ENCODE measurements around the gene ADIG.

ADIG gene

DNA sequence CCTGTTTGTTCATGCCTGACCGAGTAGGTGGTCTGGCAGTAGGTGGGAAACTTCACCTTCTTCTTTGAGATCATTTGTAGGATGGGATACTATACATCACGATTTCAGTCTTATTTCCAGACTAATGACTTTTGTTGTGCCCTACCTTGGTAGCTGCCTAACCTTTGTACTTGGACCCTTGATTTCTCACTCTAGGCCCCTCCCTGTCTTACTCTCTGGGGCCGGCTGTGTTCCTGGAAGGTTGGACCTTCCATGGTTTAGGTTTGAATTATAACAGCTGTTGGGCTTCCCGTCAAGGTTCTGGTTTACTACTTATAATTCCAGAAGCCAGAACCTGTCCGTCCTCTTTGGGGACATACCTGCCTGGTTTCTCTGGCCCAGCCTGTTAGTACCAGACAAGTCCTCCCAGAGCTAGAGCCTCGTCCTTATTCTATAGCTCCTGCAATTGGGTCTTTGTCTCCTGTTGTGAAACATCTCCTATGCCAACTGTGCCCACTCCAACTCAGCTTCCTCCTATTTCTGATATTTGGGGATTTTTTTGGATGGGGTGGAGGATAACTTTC, 14.9 kb upstream of the ADIG start:
- Histone ChIP-seq H3K4me3 (ENCODE audit: low read depth, low read length) (no peak overlapping the region), H3K9me3 (ENCODE audit: control insufficient read depth, low read length) (no peaks in the 10 kb centered on the region), H2AFZ (no peak overlapping the region), H3K36me3 (ENCODE audit: control insufficient read depth, insufficient read depth, low read length) (no peaks in the 10 kb centered on the region), H3K27me3 (ENCODE audit: control insufficient read depth, insufficient read depth, low read length) (no peaks in the 10 kb centered on the region), H3K4me1 (no peaks in the 10 kb centered on the region), H3K79me2 (no peaks in the 10 kb centered on the region), H3K4me2 (ENCODE audit: low read length) (no peak overlapping the region), H3K9ac (no peak overlapping the region), H3K27ac (no peak overlapping the region)
- TF ChIP-seq, protein P1, sequence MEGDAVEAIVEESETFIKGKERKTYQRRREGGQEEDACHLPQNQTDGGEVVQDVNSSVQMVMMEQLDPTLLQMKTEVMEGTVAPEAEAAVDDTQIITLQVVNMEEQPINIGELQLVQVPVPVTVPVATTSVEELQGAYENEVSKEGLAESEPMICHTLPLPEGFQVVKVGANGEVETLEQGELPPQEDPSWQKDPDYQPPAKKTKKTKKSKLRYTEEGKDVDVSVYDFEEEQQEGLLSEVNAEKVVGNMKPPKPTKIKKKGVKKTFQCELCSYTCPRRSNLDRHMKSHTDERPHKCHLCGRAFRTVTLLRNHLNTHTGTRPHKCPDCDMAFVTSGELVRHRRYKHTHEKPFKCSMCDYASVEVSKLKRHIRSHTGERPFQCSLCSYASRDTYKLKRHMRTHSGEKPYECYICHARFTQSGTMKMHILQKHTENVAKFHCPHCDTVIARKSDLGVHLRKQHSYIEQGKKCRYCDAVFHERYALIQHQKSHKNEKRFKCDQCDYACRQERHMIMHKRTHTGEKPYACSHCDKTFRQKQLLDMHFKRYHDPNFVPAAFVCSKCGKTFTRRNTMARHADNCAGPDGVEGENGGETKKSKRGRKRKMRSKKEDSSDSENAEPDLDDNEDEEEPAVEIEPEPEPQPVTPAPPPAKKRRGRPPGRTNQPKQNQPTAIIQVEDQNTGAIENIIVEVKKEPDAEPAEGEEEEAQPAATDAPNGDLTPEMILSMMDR (IDR thresholded peaks at IDR 0.05), result no peak

DNA sequence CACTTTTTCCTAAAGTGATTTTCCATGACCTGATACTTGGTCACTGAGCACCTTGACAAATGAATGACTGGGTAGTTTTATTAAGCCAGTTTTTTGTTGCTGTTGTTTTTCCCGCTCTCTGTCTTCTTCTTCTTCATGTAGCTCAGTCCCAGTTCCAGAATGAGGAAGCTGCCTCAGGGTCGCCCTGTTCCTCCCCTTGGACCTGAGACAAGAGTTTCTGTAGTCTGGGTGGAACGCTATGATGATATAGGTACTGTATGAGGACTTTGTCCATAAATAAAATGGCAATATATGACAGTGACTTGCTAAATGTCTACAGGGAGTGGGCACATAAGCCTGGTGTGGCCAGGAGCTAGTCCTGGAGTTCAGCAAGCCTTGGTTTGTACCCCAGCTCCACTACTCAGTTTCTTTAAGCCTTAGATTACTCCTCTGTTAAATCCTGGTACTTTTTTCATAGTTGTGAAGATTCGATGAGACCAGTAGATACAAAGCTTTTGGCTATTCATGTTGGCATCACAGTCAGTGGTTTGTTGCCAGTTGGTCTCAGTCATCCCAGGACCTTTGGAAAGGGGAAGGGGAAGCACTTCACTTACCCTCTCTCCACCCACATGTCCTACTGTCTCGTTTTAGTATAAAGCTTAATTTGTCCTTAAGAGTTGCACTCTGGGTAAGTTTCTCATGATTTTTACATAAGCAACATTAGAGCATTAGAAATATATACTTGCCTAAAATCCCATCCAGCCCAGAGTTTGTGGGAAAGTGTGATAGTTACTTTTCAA, 11.1 kb upstream of the ADIG start:
- H3K9me3 ChIP-seq (ENCODE audit: control insufficient read depth, low read length), result no peaks in the 10 kb centered on the region
- TF ChIP-seq, protein P1 (IDR thresholded peaks at IDR 0.05), result no peak
- no peaks in the 10 kb centered on the region for H3K36me3 ChIP-seq (ENCODE audit: control insufficient read depth, insufficient read depth, low read length)

DNA sequence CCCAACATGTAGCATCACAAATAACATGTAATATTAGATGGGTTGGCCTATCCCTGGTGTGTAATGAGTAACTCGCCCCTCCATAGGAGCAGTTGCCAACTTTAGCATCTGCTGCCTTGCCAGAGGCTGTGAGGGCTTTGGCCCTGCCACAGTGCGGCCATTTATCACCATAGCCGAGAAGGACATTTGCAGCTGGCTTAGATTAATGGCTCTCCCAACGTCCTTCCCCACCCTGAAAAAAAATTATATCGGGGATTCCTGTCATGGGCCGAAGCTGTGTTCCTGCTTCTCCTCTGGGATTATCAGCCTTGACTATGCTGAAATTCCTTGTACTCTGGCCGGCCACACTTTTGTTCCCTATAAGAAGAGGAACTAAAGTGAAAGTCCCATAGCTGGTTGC, 7.6 kb upstream of the ADIG start:
- Histone ChIP-seq H3K27me3 (ENCODE audit: control insufficient read depth, insufficient read depth, low read length) (no peaks in the 10 kb centered on the region), H3K9me3 (ENCODE audit: control insufficient read depth, low read length) (no peaks in the 10 kb centered on the region), H3K4me3 (ENCODE audit: low read depth, low read length) (no peak overlapping the region), H2AFZ (no peak overlapping the region), H3K4me1 (no peaks in the 10 kb centered on the region), H3K27ac (no peak overlapping the region), H3K4me2 (ENCODE audit: low read length) (no peak overlapping the region), H3K36me3 (ENCODE audit: control insufficient read depth, insufficient read depth, low read length) (no peaks in the 10 kb centered on the region), H3K79me2 (no peaks in the 10 kb centered on the region), H3K9ac (no peak overlapping the region)
- TF ChIP-seq, protein P1 (IDR thresholded peaks at IDR 0.05), result no peak

More for the DNA sequence above, 11.1 kb upstream of the ADIG start:
- H3K4me3 ChIP-seq (ENCODE audit: low read depth, low read length), result no peak overlapping the region
- no peak overlapping the region for H3K27ac ChIP-seq
- no peak overlapping the region for H3K4me2 ChIP-seq (ENCODE audit: low read length)
- no peak overlapping the region for H3K9ac ChIP-seq
- no peaks in the 10 kb centered on the region for H3K79me2 ChIP-seq
- H3K27me3 ChIP-seq (ENCODE audit: control insufficient read depth, insufficient read depth, low read length), result no peaks in the 10 kb centered on the region
- H3K4me1 ChIP-seq, result no peaks in the 10 kb centered on the region
- no peak overlapping the region for H2AFZ ChIP-seq

DNA sequence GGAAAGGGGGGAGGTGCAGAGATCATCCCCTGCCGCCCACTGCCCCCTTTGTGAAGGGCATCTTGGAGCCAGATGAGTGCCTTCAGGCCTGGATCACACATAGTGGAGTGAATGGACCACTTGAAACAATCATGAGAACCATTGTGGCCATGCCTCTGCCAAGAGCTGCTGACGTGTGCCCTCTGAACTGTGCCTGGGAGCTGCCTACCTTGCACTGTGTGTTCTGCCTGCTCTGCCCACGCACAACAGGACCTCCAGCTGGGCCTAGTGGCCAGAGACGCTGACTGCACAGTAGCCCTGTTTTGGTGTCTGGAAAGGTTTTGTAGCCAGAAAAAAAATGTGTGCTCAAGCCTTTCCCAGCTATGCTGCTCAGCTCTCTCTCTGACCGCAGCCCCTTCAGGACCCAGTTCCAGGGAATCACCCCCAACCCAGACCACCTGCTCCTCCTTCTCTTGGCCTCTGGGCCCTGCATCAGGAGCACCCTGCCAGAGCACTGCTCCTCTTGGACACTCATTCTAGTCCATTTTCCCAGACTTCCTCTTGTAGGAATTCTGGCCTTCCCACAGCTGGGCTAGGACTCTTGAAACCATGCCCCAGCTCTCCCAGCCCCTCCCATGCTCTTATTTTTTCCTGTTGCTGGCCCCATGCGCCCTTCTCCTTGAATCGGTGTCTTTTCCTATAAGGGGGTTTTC, 1.6 kb upstream of the ADIG start:
- no peaks in the 10 kb centered on the region for H3K4me1 ChIP-seq
- no peak overlapping the region for H3K4me3 ChIP-seq (ENCODE audit: low read depth, low read length)
- no peak overlapping the region for H3K27ac ChIP-seq
- H2AFZ ChIP-seq, result no peak overlapping the region
- H3K27me3 ChIP-seq (ENCODE audit: control insufficient read depth, insufficient read depth, low read length), result no peaks in the 10 kb centered on the region
- H3K36me3 ChIP-seq (ENCODE audit: control insufficient read depth, insufficient read depth, low read length), result no peaks in the 10 kb centered on the region
- H3K9me3 ChIP-seq (ENCODE audit: control insufficient read depth, low read length), result no peaks in the 10 kb centered on the region
- TF ChIP-seq, protein P1 (IDR thresholded peaks at IDR 0.05), result no peak
- H3K4me2 ChIP-seq (ENCODE audit: low read length), result no peak overlapping the region
- no peaks in the 10 kb centered on the region for H3K79me2 ChIP-seq
- no peak overlapping the region for H3K9ac ChIP-seq

All from parathyroid adenoma (tissue), 2 donors.